ENCODE data around the gene MORF4L1. TPM values are rescaled to one million over a fixed set of nuclear protein-coding genes. Genes with fewer than 3 reads are reported as not detected.

MORF4L1 gene
- total and polyA plus RNA-seq, 10 of the 15 experiments (the other 5 are each of a cell fraction or from before 2014, with no cell fraction given) = 113 to 636 (median 229) TPM

GRCh38 chr15:78850941-78851755, 21.5 kb upstream of the MORF4L1 start:
- SMC1A ChIA-PET (ENCODE audit: uncharacterized antibody, unreplicated experiment) = interaction anchor here (0.7 to 0.8 kb wide), 2 partner anchors 8 to 15 kb away, joined by 3 read pairs; no protein-coding TSS in a partner anchor
- Histone ChIP-seq H3K27ac (ENCODE audit: control insufficient read depth, insufficient read depth) (no peak overlapping the region), H2AFZ (ENCODE audit: control insufficient read depth, low read depth, low read length) (no peak overlapping the region), H3K27me3 (replicated peaks in 1 of 2; ENCODE audit: control insufficient read depth in 2 of 2, insufficient read depth in 2 of 2, low read length in 1 of 2) (no peaks in the 10 kb centered on the region), H3K4me3 (no peak overlapping the region), H3K36me3 (ENCODE audit: control insufficient read depth in 2 of 2, insufficient read depth in 2 of 2, low read length in 1 of 2) (no peaks in the 10 kb centered on the region), H4K20me1 (ENCODE audit: control insufficient read depth, insufficient read depth) (no peaks in the 10 kb centered on the region), H3K79me2 (ENCODE audit: control insufficient read depth, insufficient read depth, low read length) (no peaks in the 10 kb centered on the region), H3K4me1 (ENCODE audit: control insufficient read depth, insufficient read depth, low read length) (no peaks in the 10 kb centered on the region), H3K9ac (ENCODE audit: control insufficient read depth, insufficient read depth, low read length) (no peak overlapping the region), H3K9me3 (replicated peaks; ENCODE audit: control insufficient read depth, insufficient read depth, low read length) (no peaks in the 10 kb centered on the region), H3K4me2 (ENCODE audit: control insufficient read depth, insufficient read depth) (no peak overlapping the region)
- DNase-seq (ENCODE audit: low read depth, low spot score) (no peak), ATAC-seq (no peak), FAIRE-seq (no peak)
- TF ChIP-seq NFYA (IDR thresholded peaks at IDR 0.05; ENCODE audit: borderline replicate concordance, low read depth, low read length) (no peak), JUND (IDR thresholded peaks at IDR 0.05; ENCODE audit: low read depth, low read length) (no peak), ELK1 (IDR thresholded peaks at IDR 0.05; ENCODE audit: low read depth, low read length) (no peak), MEF2A (IDR thresholded peaks at IDR 0.05; ENCODE audit: insufficient read depth, low read depth, low read length) (no peak), ZNF384 (IDR thresholded peaks at IDR 0.05; ENCODE audit: borderline replicate concordance, low read depth, low read length) (no peak)
- RAD21 ChIA-PET (ENCODE audit: unreplicated experiment) = no interaction called here
- BruUV-seq (replicated peaks) = no TSS peak
- CTCF ChIA-PET = interaction anchor here (0.6 to 1.5 kb wide), 4 partner anchors 9 to 661 kb away, joined by 3 to 8 read pairs (median 3); partner anchors contain the start of gene CTSH
- intact Hi-C loops (cut with micrococcal nuclease; ENCODE audit: unreplicated experiment) (no loop called here), in situ Hi-C loops (cut with MboI) (no loop called here)
- POLR2A ChIA-PET = no interaction called here
- WGBS (ENCODE audit: insufficient coverage, insufficient replicate concordance, low lambda C conversion rate, missing lambda C conversion rate) = 48% methylated on average over 6 of the region's 6 CpGs

Data from GM12878 (cell line).